Cardiac fibroblast (primary cell): ENCODE results near the gene GKN2.

ENCODE experiments used
- DNase-seq, 2 donors: peaks; one replicate each; pipeline versions ENCODE4 v3.0.0 to v3.0.0-alpha.2; 2010; ENCODE audit warnings: low read depth in 2 of 2
- H3K4me3 ChIP-seq, 2 donors: replicated peaks in 1 of 2; 1 replicate in 1 of 2; 2 replicates in 1 of 2; pipeline ENCODE4 v1.5.1; 2011; ENCODE audit warnings: low read depth in 2 of 2, low read length in 2 of 2, mild to moderate bottlenecking in 2 of 2, moderate library complexity in 1 of 2
- TF ChIP-seq, protein P1 (sequence below): IDR thresholded peaks from one replicate; pipeline ENCODE4 v1.5.1; 2011; ENCODE audit warnings: low read depth, mild to moderate bottlenecking, low read length, inconsistent platforms

Gene GKN2, protein sequence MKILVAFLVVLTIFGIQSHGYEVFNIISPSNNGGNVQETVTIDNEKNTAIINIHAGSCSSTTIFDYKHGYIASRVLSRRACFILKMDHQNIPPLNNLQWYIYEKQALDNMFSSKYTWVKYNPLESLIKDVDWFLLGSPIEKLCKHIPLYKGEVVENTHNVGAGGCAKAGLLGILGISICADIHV

DNA sequence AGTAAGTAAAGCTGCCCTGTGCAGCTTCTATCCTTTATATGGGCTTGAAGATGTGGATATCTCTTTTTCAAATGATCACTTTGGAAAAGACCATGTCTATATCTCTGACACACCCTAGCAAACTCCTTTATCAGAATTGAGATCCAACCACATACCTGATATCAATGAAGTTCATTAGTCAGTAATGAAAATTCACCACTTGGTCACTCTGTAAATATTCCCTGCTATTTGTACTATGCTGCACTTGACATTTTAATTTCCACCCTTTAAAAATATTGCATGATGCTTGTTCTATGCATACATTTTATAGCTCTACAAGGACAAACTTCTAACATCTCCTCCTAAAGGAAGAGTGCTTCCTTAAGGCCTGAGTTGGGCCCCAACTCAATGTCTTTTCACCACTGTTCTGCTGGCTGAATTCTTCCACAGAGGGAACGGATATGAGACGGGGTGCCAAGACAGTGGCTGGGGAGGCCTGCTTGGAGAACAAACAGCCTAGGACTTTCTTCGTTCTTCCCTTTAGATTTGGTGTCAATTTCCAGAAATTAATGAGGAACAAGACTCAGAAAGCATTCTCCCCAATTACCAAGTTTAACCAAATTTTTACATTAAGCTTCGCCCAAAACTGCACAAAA, at the start of gene GKN2:
Gene GKN2 (minus strand): TSS at position 7 of the 635 bp plus-strand sequence. CDS start 32 bp downstream, outside the sequence.
- no peak for DNase-seq

DNA sequence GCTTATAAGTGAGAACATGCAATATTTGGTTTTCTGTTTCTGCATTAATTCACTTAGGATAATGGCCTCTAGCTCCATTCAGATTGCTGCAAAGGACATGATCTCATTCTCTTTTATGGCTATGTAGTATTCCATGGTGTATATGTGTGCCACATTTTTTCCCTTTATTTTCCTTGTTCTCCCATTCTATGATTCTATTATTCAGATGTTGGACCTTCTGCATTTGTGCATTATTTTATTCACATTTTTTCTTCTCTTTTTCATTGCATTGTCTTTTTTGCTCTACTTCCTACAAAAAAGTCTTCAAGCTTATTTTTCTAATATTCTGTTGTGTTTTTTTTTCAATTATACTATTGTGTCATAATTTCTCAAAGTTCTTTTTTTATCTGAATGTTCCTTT, 49.2 kb upstream of the GKN2 start:
- H3K4me3 ChIP-seq, result no peak overlapping the region
- no peak for DNase-seq
- TF ChIP-seq, protein P1, sequence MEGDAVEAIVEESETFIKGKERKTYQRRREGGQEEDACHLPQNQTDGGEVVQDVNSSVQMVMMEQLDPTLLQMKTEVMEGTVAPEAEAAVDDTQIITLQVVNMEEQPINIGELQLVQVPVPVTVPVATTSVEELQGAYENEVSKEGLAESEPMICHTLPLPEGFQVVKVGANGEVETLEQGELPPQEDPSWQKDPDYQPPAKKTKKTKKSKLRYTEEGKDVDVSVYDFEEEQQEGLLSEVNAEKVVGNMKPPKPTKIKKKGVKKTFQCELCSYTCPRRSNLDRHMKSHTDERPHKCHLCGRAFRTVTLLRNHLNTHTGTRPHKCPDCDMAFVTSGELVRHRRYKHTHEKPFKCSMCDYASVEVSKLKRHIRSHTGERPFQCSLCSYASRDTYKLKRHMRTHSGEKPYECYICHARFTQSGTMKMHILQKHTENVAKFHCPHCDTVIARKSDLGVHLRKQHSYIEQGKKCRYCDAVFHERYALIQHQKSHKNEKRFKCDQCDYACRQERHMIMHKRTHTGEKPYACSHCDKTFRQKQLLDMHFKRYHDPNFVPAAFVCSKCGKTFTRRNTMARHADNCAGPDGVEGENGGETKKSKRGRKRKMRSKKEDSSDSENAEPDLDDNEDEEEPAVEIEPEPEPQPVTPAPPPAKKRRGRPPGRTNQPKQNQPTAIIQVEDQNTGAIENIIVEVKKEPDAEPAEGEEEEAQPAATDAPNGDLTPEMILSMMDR, result no peak

More for the DNA sequence above, at the start of gene GKN2:
- TF ChIP-seq, protein P1, result no peak
- no peak within 1 kb of the TSS for H3K4me3 ChIP-seq

DNA sequence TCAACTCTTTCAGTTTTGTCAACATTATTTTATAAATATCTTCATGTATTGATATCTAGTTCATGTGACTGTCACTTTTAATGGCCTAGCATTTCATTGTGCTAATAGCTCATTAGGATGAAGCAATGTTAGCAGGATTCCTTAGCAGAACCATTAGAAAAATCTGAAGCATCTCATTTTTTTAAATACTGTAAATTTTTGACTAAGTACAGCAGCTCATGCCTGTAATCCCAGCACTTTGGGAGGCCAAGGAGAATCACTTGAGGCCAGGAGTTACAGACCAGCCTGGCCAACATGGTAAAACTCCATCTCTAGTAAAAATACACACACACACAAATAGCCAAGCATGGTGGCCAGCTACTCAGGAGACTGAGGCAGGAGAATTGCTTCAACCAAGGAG, 44.7 kb upstream of the GKN2 start:
- DNase-seq, result no peak

DNA sequence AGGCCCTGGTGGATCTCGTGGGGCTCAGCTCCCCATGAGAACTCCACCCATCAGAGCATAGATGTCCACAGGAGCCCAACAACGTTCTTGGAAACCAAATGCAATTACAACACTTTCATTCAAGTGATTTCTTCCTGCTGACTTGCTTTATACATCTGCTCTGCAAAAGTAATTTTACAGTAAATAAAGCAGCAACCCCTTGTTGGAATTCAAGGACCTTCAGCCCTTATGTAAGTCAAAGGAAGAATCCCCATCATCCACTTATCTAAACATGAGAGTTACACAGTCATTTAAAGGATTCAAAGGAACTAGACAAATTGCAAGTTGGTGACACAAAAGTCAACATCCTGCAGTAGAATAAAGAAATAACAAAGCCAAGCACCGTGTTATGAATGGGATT, 43.2 kb upstream of the GKN2 start:
- DNase-seq, result no peak
- no peak overlapping the region for H3K4me3 ChIP-seq
- TF ChIP-seq, protein P1, result no peak

More for the DNA sequence above, 44.7 kb upstream of the GKN2 start:
- no peak overlapping the region for H3K4me3 ChIP-seq
- TF ChIP-seq, protein P1, result no peak

DNA sequence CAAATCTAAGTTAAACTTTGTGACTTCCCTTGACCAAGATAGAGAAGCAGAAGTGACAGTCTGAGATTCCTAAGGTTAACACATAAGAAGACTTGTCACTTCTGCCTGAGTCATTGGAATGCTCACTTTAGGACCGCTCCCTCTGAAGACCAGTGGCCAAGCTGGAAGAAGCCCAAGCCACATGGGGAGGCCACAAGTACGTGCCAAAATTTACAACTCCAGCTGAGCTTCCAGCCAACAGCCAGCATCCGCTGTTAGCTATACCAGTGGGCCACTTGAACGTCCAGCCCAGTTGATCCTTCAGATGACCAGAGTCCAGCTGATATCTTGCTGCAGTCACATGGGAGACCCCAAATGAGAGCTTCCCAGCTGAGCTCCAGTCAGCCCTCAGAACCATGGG, 42.2 kb upstream of the GKN2 start:
- DNase-seq, result peak; percentile 84 to 88

DNA sequence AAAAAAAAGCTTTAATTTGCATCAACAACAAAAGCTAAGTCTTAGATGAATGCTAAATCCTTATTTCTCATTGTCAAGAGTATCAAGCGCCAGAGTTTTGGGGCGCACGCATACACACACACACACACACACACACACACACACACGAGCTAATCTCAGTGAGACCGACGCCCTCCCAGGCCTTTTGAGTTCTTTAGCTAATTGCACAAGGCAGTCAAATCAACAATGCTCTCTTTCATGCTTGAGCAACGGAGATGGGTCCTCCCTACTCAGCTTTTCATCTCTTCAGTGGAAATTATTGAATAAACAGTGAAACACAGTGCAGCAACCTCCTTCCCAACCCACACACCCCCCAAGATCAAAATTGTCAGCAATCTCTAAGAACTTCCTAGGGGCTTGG, 41.0 kb upstream of the GKN2 start:
- no peak for DNase-seq
- TF ChIP-seq, protein P1, result no peak
- no peak overlapping the region for H3K4me3 ChIP-seq

More for the DNA sequence above, 42.2 kb upstream of the GKN2 start:
- TF ChIP-seq, protein P1, result no peak
- H3K4me3 ChIP-seq, result no peak overlapping the region
